Neural crest cell (in vitro differentiated cells): ENCODE measurements around the gene KCNQ1OT1. TPM values are rescaled to one million over a fixed set of nuclear protein-coding genes. Genes with fewer than 3 reads are reported as not detected.
A peak's percentile ranks its signal among the peaks of the same experiment; 100 is the strongest.

ENCODE experiments used
- DNase-seq: peaks from one replicate; pipeline ENCODE4 v3.0.0; 2021; ENCODE audit warnings: low read depth, mixed read lengths, low spot score
- H3K27ac Mint-ChIP-seq: one replicate; pipeline ENCODE4 v1.8.0; 2021; ENCODE audit warnings: mild to moderate bottlenecking, mixed read lengths; ENCODE audit not compliant: unreplicated experiment
- H3K27me3 Mint-ChIP-seq: 2 replicates; pipeline ENCODE4 v1.8.0; 2021; ENCODE audit warnings: low read depth, mild to moderate bottlenecking, mixed read lengths
- H3K36me3 Mint-ChIP-seq: 2 replicates; pipeline ENCODE4 v1.8.0; 2021; ENCODE audit warnings: low read depth, mild to moderate bottlenecking, mixed read lengths
- H3K4me1 Mint-ChIP-seq: 2 replicates; pipeline ENCODE4 v1.8.0; 2021; ENCODE audit warnings: mixed read lengths
- H3K4me3 Mint-ChIP-seq: one replicate; pipeline ENCODE4 v1.8.0; 2021; ENCODE audit warnings: mild to moderate bottlenecking, mixed read lengths
- H3K9me3 Mint-ChIP-seq: 2 replicates; pipeline ENCODE4 v1.8.0; 2021; ENCODE audit warnings: mixed read lengths
- CTCF ChIP-seq: fragments of 200-600 bp; sonication (generic); conservative IDR thresholded peaks from 2 replicates; pipeline ENCODE4 v1.5.0; 2021; ENCODE audit warnings: antibody characterized with exemption, mild to moderate bottlenecking
- total RNA-seq: library from RNA; stranded (reverse); gene quantifications from 2 replicates; pipeline ENCODE4 v1.2.1, GENCODE V29; 2021

The KCNQ1OT1 gene
- total RNA-seq, 1 donor from 2014 or later, result 2.3 TPM

GRCh38 chr11:2688381-2689231 lies 11.2 kb downstream of the KCNQ1OT1 start:
- Mint-ChIP-seq H3K4me1 (peaks cover 43% of the 10 kb centered on the region), H3K36me3 (no peaks in the 10 kb centered on the region), H3K27me3 (no peaks in the 10 kb centered on the region), H3K27ac (no peak overlapping the region), H3K4me3 (no peak overlapping the region), H3K9me3 (no peaks in the 10 kb centered on the region)
- no peak for TF ChIP-seq CTCF
- DNase-seq, result no peak

DNA sequence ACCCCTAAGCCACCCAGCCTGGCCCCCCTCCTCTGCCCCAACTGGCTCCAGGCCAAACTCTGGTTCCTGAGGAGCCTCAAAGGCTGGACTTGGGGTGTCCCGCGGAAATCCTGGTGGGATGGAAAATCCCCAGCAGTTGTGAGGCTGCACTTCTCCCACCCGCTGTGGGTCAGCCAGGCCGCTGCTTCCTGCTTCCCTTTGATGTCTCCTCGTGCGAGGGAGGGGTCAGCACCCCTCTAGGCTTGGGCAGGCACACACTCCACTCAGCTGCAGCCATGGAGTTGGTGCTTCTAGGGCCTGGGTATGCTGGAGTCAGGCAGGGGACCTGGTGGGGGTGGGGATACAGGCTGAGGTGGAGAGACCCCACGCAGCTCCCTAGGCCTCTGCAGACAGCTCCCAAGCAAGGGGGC lies 12.0 kb downstream of the KCNQ1OT1 start:
- Mint-ChIP-seq H3K9me3 (no peaks in the 10 kb centered on the region), H3K27me3 (no peaks in the 10 kb centered on the region), H3K36me3 (no peaks in the 10 kb centered on the region), H3K27ac (peak overlapping the region; percentile 27), H3K4me3 (no peak overlapping the region), H3K4me1 (peaks cover 36% of the 10 kb centered on the region)
- no peak for DNase-seq
- TF ChIP-seq CTCF, result no peak

GRCh38 chr11:2687223-2687530 lies 12.6 kb downstream of the KCNQ1OT1 start:
- H3K27me3 Mint-ChIP-seq, result no peaks in the 10 kb centered on the region
- peaks cover 30% of the 10 kb centered on the region for H3K4me1 Mint-ChIP-seq
- H3K9me3 Mint-ChIP-seq, result no peaks in the 10 kb centered on the region
- TF ChIP-seq CTCF, result no peak
- peak overlapping the region; percentile 19 for H3K27ac Mint-ChIP-seq
- H3K4me3 Mint-ChIP-seq, result no peak overlapping the region
- no peak for DNase-seq
- H3K36me3 Mint-ChIP-seq, result no peaks in the 10 kb centered on the region

DNA sequence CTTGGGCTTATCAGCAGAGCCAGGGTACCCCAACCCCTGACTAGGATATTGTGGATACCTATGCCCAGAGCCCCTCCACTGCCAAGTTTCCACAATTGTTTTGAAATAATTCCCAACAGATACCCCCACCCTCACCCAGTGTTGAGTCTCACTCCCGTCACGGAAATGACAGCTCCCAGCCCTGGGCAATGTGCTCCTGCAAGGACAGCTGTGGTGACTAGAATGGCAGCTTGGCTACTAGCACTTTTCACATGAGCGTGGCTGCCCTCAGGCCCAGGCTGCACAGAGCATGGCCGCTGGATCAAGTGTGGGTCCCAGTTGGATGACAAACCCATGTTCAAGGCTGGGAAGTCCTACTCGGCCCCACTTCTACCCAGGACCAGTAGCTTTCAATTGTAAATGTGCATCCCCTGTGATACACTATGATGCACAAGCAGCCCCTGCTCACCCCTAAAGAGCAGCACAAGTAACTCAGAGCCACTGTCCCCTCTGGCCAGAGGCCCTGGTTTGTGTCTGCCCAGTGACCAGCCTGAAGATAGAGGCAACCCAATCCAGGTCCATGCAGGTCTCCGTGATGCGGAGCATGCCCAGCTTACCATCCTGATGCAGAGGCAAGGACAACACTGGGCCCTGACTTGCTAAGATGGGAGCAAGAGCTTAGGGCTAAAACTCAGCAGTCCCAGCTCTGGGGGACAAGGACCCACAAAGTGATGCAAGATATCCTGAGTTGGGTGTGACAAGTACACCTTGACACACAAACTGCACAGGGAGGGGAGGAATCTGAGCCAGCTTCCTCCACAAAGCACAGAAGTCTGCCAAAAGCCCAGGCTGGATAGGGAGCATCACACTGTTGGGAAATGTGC lies 13.2 kb downstream of the KCNQ1OT1 start:
- DNase-seq, result no peak
- no peaks in the 10 kb centered on the region for H3K9me3 Mint-ChIP-seq
- no peak overlapping the region for H3K4me3 Mint-ChIP-seq
- no peak for TF ChIP-seq CTCF
- H3K36me3 Mint-ChIP-seq, result no peaks in the 10 kb centered on the region
- peaks cover 25% of the 10 kb centered on the region for H3K4me1 Mint-ChIP-seq
- H3K27me3 Mint-ChIP-seq, result no peaks in the 10 kb centered on the region
- H3K27ac Mint-ChIP-seq, result no peak overlapping the region

DNA sequence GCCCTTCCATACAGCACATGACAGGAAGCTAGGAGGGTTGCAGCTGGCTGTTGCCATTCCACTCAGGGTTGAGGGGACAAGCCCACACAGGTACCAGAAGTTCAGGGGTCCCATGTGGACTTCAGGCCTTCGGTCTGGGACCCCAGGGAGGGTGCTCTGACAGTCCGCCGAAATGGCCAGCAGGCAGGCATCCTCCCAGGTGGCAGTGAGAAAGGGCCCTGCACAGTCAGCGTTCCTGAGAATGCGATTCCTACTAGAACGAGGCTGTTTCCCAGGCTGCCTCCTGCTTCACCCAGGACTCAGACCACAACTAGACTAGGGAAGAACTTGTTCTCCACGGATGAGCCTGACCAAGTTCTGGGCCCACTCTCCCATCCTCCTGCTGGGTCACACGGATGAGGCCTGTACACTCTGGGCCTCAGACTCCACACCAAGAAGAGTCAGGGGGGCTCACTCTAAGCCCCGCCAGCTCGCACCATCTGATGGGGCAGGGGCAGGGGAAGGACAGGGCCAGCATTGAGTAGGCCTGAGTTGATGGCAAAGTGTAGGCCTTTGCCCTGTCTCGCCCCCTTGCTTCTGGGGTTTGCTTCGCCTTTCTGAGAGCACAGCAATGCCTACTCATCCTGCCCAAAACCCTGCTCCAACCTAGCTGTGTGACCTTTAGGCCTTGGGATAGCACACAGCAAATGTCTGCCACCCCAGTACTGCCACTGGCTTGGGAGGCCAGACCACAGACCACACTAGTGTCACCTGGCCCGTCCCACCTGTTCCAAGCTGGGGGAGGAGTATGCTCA lies 14.0 kb downstream of the KCNQ1OT1 start:
- Mint-ChIP-seq H3K36me3 (no peaks in the 10 kb centered on the region), H3K4me3 (no peak overlapping the region), H3K9me3 (no peaks in the 10 kb centered on the region), H3K27me3 (no peaks in the 10 kb centered on the region), H3K27ac (peak overlapping the region; percentile 27), H3K4me1 (peaks cover 18% of the 10 kb centered on the region)
- DNase-seq, result no peak
- TF ChIP-seq CTCF, result no peak
